NCI-H2196 treated with DMSO at 0.1 percent for 48 hours (cell line): ENCODE data around the gene CPTP.
"Not testable (repeated sequence)": the region's sequence is repeated elsewhere in the genome, so short reads cannot be mapped to it uniquely, and the experiment has no call there.

Experiments used
- DNase-seq: peaks from one replicate; lab custom pipeline; 2025; ENCODE audit not compliant: unreplicated experiment; lab: John Stamatoyannopoulos, UW

Gene CPTP

DNA sequence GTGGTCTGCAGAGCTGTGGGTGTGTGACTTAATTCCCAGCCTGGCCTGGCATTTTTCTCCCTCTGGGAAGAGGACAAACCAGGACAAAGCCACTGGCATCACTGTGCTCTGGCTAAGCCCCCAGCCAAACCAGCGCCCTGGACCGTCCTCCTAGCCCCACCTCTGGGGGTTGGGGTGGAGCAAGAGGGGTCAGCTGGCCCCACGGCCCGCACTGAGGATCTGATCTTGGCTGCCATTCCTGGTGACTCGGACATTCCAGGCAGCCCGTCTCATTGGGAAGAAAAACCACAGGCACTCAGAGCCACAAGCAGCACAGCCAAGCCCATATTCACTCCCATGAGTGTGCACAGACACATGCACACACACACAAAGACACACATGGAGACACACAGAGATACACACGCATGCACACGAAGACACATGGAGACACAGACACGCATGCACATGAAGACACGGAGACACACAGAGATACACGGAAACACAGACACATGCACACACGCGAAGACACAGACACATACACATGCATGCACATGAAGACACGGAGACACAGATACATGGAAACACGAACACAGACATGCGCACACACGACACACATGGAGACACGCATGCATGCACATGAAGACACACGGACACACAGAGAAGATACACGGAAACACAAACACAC, 36.0 kb downstream of the CPTP start:
- no peak for DNase-seq

DNA sequence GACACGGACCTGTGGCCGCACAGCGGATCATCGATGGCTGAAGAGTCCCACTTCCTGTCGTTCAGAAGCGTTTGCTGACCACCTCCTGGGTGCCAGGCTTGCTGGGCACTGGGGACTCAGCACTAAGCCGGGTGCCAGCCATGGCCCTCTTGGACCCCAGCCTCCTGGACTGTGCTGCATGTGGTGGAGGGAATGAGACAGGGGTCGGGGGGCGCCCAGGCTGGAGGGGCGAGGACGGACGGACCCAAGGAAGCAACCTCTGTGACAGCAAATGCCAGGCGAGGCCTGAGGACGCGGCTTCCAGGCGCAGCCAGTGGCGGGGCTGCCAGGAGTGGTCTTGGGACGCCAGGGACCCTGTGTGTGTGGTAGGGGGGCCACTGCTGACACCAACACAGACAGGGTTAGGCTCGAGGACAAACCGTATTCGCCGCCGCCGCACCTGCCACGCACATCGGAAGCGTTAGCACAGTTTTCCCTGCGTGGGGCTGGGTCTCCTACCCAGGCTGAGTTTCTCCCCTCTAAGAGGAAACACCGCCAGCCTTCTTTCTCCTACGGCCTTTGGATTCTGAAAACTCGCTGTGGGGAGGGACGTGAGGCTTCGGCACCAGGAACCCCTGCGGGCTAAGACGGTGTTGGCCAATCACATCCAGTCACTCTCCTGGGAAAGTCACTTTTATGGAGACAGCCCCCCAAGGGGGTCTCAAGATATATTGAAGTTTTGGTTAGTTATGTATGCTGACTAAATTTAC, 36.8 kb downstream of the CPTP start:
- DNase-seq = no peak

GRCh38 chr1:1361982-1362423, 37.4 kb downstream of the CPTP start:
- DNase-seq = no peak

DNA sequence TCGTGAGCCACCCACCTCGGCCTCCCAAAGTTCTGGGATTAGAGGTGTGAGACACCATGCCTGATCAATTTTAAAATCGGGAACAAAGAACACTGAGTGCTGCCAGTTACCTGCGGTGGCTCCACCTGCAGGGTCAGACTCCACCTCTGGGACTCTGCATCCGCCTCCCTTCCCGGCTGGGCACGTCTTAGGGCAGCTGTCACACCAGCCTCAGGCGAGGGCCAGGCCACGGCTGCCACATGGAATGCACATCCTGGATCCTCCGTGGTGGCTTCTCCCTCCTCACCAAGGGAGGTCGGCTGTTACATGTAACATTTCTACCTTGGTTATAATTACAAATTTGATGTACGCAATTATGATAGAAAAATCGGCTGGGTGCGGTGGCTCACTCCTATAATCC, 39.7 kb downstream of the CPTP start:
- no peak for DNase-seq

DNA sequence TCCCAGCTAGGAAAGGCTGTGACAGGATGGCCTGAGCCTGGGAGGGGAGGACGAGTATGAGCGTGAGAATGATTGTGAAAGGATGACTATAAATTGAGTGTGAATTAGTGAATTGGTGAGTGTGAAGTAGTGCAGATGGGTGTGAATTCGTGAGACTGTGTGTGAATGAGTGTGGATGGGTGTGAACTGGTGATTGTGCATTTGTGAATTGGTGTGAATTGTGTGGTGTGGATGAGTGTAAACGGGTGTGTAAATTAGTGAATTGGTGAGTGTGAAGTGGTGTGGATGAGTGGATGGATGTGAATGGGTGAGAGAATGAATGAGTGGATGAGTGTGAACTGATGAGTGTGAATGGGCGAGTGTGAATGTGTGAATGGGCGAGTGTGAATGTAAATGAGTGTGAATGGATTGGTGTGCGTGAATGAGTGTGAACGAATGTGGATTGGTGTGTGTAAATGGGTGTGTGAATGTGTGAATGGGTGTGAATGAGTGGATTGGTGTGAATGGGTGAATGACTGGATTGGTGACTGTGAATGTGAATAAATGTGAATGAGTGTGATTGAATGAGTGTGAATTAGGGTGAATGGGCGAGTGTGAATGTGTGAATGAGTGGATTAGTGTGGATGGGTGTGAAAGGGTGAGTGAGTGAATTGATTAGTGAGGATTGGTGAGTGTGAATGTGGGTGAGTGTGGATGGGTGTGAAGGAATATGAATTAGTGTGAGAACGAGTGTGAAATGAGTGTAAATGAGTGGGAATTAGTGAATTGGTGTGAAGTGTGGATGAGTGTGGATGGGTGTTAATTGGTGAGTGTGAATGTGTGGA, 41.5 kb downstream of the CPTP start:
- DNase-seq = no peak

- no peak for DNase-seq
These were observed 42.1 kb downstream of the CPTP start for GRCh38 chr1:1366699-1367066.

- no peak for DNase-seq
These were observed 42.7 kb downstream of the CPTP start for GRCh38 chr1:1367315-1367714.

DNA sequence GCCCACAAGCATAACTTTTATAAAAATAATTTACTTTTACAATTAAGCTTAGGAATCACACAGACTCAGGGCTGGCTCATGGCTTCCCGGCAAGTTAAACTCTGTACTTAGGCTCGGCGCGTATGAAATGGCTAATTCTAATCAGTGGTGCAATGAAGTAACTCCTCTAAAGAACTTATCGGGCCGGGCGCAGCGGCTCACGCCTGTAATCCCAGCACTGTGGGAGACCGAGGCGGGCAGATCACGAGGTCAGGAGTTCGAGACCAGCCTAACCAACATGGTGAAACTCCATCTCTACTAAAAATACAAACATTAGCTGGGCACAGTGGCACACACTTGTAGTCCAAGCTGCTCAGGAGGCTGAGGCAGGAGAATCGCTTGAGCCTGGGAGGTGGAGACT, 45.5 kb downstream of the CPTP start:
- DNase-seq = not testable (repeated sequence)

GRCh38 chr1:1370771-1371300, 46.2 kb downstream of the CPTP start:
- no peak for DNase-seq

GRCh38 chr1:1371364-1371745, 46.8 kb downstream of the CPTP start:
- DNase-seq = no peak

DNA sequence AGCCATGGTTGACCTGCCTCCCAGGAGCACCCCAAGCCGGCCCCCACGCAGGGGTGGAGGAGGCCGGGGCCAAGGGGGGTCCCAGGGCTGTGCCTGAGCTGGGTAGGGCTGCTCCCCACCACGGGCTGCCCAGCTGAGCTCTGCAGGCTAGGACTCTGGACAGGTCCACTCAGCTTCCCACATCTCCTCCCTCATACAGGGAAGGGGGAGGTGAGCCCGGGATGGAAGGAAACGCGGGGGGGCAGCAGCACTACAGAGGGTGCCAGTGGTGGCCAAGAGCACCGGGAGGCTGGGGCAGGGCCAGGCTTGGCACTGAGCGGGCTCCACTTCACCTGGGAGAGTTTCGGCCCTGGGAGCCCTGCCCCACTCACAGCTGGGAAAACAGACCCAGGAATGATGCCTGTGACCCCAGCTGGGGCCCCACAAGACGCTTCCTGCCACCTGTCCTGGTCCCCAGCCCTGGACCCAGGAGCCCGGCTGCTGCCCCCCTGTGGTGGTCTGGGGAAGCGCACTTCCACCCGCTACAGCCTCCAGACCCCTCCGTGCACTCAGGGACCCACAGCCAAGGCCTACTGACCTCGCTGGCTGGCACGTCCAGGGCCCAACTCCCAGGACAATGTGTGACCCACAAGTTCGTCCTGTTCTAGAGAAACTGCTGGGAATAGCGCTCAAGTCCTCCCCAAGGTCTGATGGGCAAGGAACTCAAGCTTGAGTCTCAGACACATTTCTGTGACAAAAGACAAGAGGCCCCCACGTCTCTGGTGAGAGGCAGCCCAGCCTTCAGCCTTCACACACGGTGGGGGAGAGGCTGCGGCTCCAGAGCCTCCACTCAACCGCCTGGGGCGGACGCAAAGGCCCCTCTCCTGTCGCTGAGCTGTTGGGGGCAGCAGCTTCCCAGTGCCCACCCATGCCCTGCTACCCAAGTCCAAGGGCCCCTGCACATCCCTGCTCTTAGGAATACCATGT, 47.4 kb downstream of the CPTP start:
- DNase-seq = peak; percentile 89

- DNase-seq = no peak
These were observed 48.6 kb downstream of the CPTP start for GRCh38 chr1:1373051-1373814.

GRCh38 chr1:1373815-1374588, 49.4 kb downstream of the CPTP start:
- DNase-seq = no peak

GRCh38 chr1:1374589-1374928, 50.0 kb downstream of the CPTP start:
- DNase-seq = no peak

DNA sequence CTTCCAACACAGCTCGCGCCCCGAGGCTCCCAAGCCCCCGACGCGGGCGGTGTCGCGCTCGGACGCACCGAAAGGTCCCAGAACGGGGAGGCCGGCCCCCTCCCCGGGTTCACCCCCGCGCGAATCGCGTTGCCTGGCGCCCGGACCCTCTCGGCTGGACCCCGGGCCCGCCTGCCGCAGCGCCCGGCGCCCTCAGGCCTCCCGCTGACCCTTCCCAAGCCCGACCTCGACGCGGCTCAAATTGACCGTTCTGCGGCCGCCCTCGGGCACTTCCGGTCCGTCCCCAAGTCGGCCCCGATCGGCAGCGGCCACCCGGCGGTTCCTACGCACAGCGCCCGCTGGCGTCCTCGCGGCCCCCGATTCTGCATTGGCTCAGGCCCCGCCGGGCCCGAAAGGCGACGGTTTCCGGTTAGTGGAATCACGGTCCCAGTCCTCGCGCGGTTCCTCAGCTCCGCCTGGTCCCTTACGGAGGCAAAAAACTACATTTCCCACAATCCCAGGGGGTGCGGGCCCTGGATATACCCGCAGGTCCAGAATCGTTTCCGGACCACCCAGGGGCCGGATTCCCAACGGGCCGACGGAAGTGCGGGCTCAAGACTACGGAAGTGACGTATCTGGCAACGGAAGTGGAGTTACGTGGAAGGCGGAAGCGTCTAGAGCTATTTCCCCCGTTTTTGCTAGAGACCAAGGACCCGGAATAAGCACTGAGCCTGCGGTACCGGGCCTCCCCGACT, 50.5 kb downstream of the CPTP start, which contains the start of gene AURKAIP1:
TSS of gene AURKAIP1 (minus strand) at position 279 of the 734 bp plus-strand sequence. CDS start 451 bp downstream, outside the sequence.
- peak; percentile 96 for DNase-seq

GRCh38 chr1:1376551-1377226, 52.1 kb downstream of the CPTP start:
- no peak for DNase-seq

GRCh38 chr1:1377540-1378205, 53.1 kb downstream of the CPTP start:
- no peak for DNase-seq
